Loucy (cell line): ENCODE data around the gene MRPS16.

Experiments used
- CTCF ChIP-seq: fragments of 200-600 bp; sonication (generic); conservative IDR thresholded peaks from 2 replicates; pipeline ENCODE4 v1.5.1; 2014; ENCODE audit warnings: mild to moderate bottlenecking, antibody characterized with exemption, low read length
- EZH2phosphoT487 ChIP-seq: fragments of 200-600 bp; IDR thresholded peaks from 2 replicates; pipeline ENCODE4 v1.6.1; 2018; ENCODE audit warnings: antibody characterized with exemption, mild to moderate bottlenecking, moderate library complexity, borderline replicate concordance

GRCh38 chr10:73262105-73262730 is 9.8 kb upstream of the MRPS16 start:
- no peak for TF ChIP-seq CTCF
- no peak for TF ChIP-seq EZH2phosphoT487
